Measurements from ENCODE around the gene NUMBL.

- TF ChIP-seq CTCF (IDR thresholded peaks at IDR 0.05; ENCODE audit: poor library complexity) (no peak), EZH2 (IDR thresholded peaks at IDR 0.05; ENCODE audit: borderline replicate concordance) (no peak)
Observed at GRCh38 chr19:40677156-40677555, 13.3 kb downstream of the NUMBL start.
